MM.1S (cell line): Measurements from ENCODE around the gene TOR1A.

Experiments
- DNase-seq: peaks from one replicate; pipeline ENCODE4 v3.0.0-alpha.2; 2015
- H2AFZ ChIP-seq: fragments of 300-600 bp; sonication (generic); 2 replicates; pipeline ENCODE4 v1.6.0; 2016; ENCODE audit warnings: antibody characterized with exemption, low read length
- H3F3A ChIP-seq: fragments of 300-600 bp; sonication (generic); 2 replicates; pipeline ENCODE4 v1.6.1; 2016; ENCODE audit warnings: mild to moderate bottlenecking, antibody characterized with exemption, low read length, moderate library complexity, mixed read lengths; ENCODE audit not compliant: insufficient read depth
- H3K27ac ChIP-seq: fragments of 300-600 bp; sonication (generic); 2 replicates; pipeline ENCODE4 v1.5.1; 2016; ENCODE audit warnings: mild to moderate bottlenecking, low read length
- H3K27me3 ChIP-seq: fragments of 300-600 bp; sonication (generic); replicated peaks from 2 replicates; pipeline ENCODE4 v1.6.0; 2016; ENCODE audit warnings: low read length; ENCODE audit not compliant: insufficient read depth
- H3K36me3 ChIP-seq: fragments of 300-600 bp; sonication (generic); replicated peaks from 2 replicates; pipeline ENCODE4 v1.6.1; 2016; ENCODE audit warnings: mild to moderate bottlenecking, low read length, mixed read lengths; ENCODE audit not compliant: insufficient read depth
- H3K4me1 ChIP-seq: fragments of 300-600 bp; sonication (generic); 2 replicates; pipeline ENCODE4 v1.6.1; 2016; ENCODE audit warnings: low read length, mixed read lengths
- H3K4me2 ChIP-seq: fragments of 300-600 bp; sonication (generic); 2 replicates; pipeline ENCODE4 v1.6.0; 2016; ENCODE audit warnings: low read depth, low read length
- H3K4me3 ChIP-seq: fragments of 300-600 bp; sonication (generic); 2 replicates; pipeline ENCODE4 v1.5.1; 2016; ENCODE audit warnings: low read length, mixed read lengths
- H3K79me2 ChIP-seq: fragments of 300-600 bp; sonication (generic); 2 replicates; pipeline ENCODE4 v1.6.1; 2016; ENCODE audit warnings: mixed run types, low read length, mixed read lengths
- H3K9ac ChIP-seq: fragments of 300-600 bp; sonication (generic); 2 replicates; pipeline ENCODE4 v1.6.1; 2016; ENCODE audit warnings: low read length, mixed read lengths
- H3K9me2 ChIP-seq: fragments of 300-600 bp; sonication (generic); replicated peaks from 2 replicates; pipeline ENCODE4 v1.6.1; 2016; ENCODE audit warnings: mild to moderate bottlenecking, low read length, mixed read lengths; ENCODE audit not compliant: insufficient read depth
- H3K9me3 ChIP-seq: fragments of 300-600 bp; sonication (generic); replicated peaks from 2 replicates; pipeline ENCODE4 v1.6.1; 2016; ENCODE audit warnings: mild to moderate bottlenecking, low read length, mixed read lengths; ENCODE audit not compliant: insufficient read depth
- H4K20me1 ChIP-seq: fragments of 300-600 bp; sonication (generic); 2 replicates; pipeline ENCODE4 v1.6.1; 2016; ENCODE audit warnings: mild to moderate bottlenecking, low read length, moderate library complexity, mixed read lengths; ENCODE audit not compliant: insufficient read depth
- EZH2 ChIP-seq: fragments of 300-600 bp; sonication (generic); optimal IDR thresholded peaks from 2 replicates; pipeline ENCODE3; 2017; ENCODE audit warnings: low read depth, mild to moderate bottlenecking, antibody characterized with exemption, low read length, mixed read lengths
- EZH2phosphoT487 ChIP-seq: fragments of 300-600 bp; sonication (generic); IDR thresholded peaks from 2 replicates; pipeline ENCODE4 v1.6.1; 2018; ENCODE audit warnings: antibody characterized with exemption, low read length
- TF ChIP-seq, protein P1 (sequence below): fragments of 300-600 bp; sonication (generic); IDR thresholded peaks from 2 replicates; pipeline ENCODE4 v1.5.1; 2016; ENCODE audit warnings: antibody characterized with exemption, low read length, mixed read lengths

TOR1A gene

GRCh38 chr9:129853614-129854013 lies 29.7 kb upstream of the TOR1A start:
- TF ChIP-seq, protein P1, sequence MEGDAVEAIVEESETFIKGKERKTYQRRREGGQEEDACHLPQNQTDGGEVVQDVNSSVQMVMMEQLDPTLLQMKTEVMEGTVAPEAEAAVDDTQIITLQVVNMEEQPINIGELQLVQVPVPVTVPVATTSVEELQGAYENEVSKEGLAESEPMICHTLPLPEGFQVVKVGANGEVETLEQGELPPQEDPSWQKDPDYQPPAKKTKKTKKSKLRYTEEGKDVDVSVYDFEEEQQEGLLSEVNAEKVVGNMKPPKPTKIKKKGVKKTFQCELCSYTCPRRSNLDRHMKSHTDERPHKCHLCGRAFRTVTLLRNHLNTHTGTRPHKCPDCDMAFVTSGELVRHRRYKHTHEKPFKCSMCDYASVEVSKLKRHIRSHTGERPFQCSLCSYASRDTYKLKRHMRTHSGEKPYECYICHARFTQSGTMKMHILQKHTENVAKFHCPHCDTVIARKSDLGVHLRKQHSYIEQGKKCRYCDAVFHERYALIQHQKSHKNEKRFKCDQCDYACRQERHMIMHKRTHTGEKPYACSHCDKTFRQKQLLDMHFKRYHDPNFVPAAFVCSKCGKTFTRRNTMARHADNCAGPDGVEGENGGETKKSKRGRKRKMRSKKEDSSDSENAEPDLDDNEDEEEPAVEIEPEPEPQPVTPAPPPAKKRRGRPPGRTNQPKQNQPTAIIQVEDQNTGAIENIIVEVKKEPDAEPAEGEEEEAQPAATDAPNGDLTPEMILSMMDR, result no peak
- TF ChIP-seq EZH2phosphoT487, result no peak
- TF ChIP-seq EZH2, result no peak
- H3K9ac ChIP-seq, result no peak overlapping the region
- no peaks in the 10 kb centered on the region for H3K9me2 ChIP-seq
- no peaks in the 10 kb centered on the region for H3F3A ChIP-seq
- H3K36me3 ChIP-seq, result no peaks in the 10 kb centered on the region
- no peaks in the 10 kb centered on the region for H3K27me3 ChIP-seq
- no peaks in the 10 kb centered on the region for H3K4me1 ChIP-seq
- no peaks in the 10 kb centered on the region for H4K20me1 ChIP-seq
- no peak overlapping the region for H3K4me2 ChIP-seq
- H3K4me3 ChIP-seq, result no peak overlapping the region
- H3K79me2 ChIP-seq, result no peaks in the 10 kb centered on the region
- H3K27ac ChIP-seq, result no peak overlapping the region
- H2AFZ ChIP-seq, result no peak overlapping the region
- DNase-seq, result no peak
- no peaks in the 10 kb centered on the region for H3K9me3 ChIP-seq

GRCh38 chr9:129852579-129852978 lies 28.6 kb upstream of the TOR1A start:
- Histone ChIP-seq H4K20me1 (no peaks in the 10 kb centered on the region), H2AFZ (no peak overlapping the region), H3K9me3 (no peaks in the 10 kb centered on the region), H3K9ac (no peak overlapping the region), H3K9me2 (no peaks in the 10 kb centered on the region), H3F3A (no peaks in the 10 kb centered on the region), H3K79me2 (no peaks in the 10 kb centered on the region), H3K4me3 (no peak overlapping the region), H3K27ac (no peak overlapping the region), H3K4me1 (no peaks in the 10 kb centered on the region), H3K27me3 (no peaks in the 10 kb centered on the region), H3K4me2 (no peak overlapping the region), H3K36me3 (no peaks in the 10 kb centered on the region)
- TF ChIP-seq EZH2phosphoT487 (no peak), EZH2 (no peak)
- TF ChIP-seq, protein P1, result no peak
- DNase-seq, result no peak

- Histone ChIP-seq H4K20me1 (no peaks in the 10 kb centered on the region), H3K4me3 (no peak overlapping the region), H3K79me2 (no peaks in the 10 kb centered on the region), H3K9me3 (no peaks in the 10 kb centered on the region), H3K27me3 (no peaks in the 10 kb centered on the region), H2AFZ (no peak overlapping the region), H3K36me3 (no peaks in the 10 kb centered on the region), H3K9me2 (no peaks in the 10 kb centered on the region), H3K4me1 (no peaks in the 10 kb centered on the region), H3K9ac (no peak overlapping the region), H3F3A (no peaks in the 10 kb centered on the region), H3K4me2 (no peak overlapping the region), H3K27ac (no peak overlapping the region)
- no peak for DNase-seq
- no peak for TF ChIP-seq EZH2
- no peak for TF ChIP-seq EZH2phosphoT487
- TF ChIP-seq, protein P1, result no peak
These were observed 27.9 kb upstream of the TOR1A start for GRCh38 chr9:129851821-129852220.
